Nucleus accumbens (tissue), 56 donors: ENCODE results near the gene TMEM266.

Experiments used
- DNase-seq, 56 donors: peaks; one replicate each; lab custom pipeline; 2025; lab: John Stamatoyannopoulos, UW

TMEM266 gene

DNA sequence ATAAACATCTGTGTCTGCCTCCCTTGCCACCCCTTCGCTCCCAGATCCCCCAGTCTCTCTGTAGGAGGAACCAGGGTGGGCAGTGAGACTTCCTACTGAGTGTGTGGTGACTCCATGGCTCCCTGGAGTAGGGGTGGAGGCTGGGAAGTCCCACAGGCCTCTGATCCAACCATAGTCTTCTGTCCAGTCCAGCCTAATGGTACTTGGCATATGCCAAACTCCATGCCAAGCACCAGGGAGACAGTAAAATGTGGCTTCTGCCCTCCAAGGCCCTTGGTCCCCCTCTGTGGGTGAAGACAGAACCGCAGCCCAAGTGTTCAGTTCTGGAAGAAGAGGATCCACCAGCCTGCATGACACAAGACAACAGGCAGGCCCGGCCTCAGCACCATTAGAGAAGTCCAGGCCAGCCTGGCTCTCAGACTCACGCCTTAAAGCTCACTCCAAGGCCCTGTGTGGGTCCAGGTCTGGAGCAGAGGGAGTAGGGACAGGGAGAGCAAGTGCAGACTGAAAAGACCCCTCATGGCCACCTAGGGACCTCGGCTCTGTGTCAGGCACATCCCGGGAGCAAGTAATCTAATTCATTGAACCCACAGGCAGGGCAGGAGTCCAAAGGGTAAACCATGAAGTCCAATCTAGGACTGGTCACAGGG lies 138.8 kb downstream of the TMEM266 start:
- DNase-seq: no peak

DNA sequence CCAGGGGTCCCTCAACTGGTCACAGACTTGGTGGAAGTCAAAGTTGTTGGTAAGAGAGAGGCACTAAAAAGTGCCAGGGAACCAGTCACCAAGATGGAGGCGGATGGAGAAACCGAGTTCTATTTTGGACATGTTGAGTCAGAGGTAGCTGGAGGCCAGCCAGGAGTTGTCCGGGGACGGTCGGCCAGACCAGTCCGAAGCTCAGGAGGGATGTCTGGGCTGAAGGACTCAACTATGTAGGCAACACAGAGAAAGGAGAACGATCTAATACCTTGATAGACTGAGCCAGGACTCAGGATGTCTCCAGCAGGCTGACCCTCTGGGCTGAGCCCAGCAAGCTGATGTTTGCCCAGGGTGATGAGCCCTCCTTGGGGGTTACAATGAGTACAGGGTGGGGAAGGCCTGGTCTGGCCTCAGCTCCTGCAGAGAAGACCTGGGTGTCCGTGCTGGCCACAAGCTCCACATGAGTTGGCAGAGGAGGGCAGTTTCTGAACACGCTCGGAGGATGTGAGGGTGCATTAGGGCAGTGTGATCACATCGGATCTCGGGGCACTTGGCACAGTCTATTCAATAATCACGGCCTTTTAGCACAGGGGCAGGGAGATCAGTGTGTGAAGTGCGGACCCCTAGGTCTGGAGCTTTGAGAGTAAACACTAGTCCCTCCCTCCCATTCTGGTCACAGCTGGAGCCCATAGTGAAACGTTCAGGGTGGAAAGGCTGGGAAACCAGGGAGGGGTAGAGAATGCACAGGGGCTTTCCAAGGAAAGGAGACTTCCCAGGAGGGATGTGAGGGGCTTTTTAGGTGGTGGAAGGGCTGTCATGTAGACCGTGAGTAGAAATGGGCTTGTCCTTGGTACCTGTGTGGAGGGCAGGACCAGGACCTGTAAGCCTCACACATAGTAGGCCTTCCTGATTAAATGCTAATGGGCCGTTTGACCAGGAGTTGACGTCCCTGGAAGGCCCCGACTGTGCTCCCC lies 139.6 kb downstream of the TMEM266 start:
- DNase-seq: peak in 1 of 56 donors; percentile 24

DNA sequence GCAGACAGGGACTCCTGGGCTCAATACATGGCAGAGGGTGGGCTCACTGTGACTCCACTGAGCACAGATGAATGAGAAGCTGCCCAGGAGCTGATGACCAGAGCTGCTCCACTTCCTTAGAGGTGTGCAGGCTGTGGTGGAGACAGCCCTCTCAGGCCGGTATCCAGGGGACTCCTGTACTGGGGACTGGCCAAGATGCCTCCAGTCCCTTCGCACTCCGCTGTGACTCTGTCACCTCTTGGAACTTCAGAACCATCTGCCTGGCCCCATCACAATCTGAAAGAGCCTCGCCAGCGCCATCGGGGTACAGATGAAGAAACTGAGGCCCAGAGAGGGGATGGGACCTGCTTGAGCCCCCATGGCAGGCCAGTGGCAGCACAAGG lies 140.3 kb downstream of the TMEM266 start:
- no peak for DNase-seq

DNA sequence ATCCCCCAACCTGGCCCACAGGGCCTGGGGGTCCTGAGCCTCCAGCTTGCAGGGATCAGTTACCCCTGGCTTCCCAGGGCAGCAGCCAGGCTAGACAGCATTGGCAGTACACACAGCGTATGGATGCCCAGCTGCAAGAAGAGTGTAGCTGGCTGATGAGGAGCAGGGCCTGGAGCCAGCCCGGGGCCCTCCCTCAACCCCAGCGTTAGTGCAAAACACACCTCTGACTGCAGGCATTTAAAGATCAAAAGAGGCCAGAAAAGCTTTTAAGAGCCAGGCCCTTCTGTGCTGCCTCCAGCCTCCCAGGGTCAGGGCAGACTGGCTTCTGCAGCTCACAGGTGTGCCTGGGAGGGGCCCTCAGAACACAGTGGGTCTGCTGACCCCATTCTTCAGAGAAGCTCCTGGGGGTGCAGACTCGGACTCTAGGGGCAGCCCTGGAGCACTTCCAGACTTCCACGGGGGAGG lies 140.9 kb downstream of the TMEM266 start:
- DNase-seq: no peak

DNA sequence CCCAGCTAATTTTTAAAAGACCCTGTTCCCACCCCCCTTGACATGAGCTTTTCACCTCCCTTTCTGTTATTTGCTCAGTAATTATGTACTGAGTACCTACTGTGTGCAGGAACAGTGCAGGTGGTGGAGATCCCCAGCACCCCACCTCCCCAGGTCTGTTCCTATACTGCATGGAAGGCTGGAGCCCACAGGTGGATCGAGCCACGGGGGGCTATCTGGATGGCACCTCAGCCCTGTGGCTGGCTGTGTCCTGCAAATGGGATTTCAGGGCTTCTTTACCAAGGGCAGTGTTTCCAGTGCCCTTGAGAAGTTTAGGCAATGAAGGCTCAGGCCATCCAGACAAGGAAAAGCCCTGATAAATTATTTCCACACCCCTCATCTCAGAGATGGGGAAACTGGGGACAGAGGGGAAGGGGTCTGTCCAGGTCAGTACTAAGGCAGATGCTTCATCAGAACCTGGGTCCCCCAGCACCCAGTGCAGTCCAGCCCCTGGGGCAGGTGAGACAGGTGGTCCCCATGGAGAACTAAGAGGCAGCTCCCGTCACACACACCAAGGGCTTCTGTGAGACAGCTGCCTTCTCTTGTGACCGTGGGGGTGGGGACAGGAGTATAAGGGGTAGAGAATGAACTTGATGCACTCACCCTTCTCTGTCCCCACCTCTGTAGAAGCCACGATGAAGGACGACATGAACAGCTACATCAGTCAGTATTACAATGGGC lies 141.9 kb downstream of the TMEM266 start:
- DNase-seq: no peak

DNA sequence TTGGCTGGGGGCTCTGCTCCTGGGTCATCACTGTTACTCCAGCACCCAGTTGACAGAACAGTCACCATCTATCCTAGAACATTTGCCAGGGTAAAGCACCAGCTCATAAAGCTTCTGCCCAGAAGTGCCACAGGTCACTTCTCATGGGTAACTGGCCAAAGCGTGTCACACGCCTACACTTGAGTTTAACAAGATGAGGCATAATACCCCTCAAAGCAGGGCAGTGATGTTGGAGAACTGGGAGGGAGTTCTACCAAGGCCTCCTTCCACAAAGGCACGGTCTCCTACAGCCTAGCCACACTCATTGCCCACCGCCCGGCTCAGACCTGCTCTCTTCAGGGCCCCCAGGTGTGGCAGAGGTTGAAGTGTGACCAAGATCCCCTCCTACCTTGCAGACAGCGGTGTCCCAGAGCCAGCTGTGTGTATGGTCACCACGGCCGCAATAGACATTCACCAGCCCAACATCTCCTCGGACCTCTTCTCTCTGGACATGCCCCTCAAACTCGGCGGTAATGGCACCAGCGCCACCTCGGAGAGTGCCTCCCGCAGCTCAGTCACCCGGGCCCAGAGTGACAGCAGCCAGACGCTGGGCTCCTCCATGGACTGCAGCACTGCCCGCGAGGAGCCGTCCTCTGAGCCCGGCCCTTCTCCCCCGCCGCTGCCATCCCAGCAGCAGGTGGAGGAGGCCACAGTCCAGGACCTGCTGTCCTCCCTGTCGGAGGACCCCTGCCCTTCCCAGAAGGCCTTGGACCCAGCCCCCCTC lies 143.7 kb downstream of the TMEM266 start:
- DNase-seq: no peak

DNA sequence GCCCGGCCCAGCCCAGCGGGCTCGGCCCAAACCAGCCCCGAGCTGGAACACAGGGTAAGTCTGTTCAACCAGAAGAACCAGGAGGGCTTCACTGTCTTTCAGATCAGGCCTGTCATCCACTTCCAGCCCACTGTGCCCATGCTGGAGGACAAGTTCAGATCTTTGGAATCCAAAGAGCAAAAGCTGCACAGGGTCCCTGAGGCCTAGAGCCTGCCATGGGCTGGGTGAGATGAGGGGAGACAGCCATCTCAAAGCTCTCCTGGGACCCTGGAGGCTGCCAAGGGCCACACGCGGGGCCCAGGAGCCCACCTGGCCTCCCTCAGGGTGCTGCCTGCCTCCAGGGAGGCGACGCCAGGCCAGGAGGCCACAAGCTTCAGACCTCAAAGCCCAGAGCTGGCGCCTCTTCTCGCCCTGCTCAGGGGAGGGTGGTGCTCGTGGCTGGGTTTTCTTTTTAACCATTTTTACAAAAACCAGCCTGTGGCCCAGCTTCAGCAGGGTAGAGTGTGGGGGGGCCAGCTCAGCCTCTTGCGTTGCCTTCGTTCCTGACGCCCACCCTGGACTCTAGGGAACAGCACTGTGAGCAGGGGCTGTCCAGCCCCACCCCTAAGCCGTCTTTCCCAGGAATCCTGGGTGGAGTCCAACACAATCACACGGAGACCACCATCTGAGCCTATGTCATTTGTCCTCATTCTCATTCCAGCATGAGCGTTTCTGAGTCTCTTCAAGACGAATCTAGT lies 144.5 kb downstream of the TMEM266 start:
- DNase-seq: no peak

DNA sequence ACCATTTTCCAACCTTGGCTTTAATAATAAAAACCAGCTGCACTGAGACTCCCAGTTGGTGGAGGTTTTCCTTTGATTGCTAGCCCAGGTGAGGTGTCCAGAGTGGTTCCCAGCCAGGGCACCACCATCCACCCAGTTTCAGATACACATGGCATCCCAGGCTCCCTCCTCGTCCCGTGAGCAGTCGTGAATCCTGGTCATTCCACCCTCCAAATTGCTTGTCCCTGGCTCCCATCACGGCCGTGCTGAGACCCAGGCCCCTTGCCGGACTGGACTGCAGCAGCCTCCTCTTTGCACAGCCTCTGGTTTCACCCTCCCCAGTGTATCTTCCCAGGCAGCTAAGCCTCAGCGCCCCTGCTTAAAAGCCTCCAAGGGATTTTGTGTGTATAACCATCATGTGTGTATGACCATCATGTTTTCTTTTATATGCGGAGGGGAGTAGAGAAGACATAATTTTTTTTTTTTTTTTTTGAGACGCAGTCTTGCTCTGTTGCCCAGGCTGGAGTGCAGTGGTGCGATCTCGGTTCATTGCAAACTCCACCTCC lies 145.2 kb downstream of the TMEM266 start:
- DNase-seq: no peak

DNA sequence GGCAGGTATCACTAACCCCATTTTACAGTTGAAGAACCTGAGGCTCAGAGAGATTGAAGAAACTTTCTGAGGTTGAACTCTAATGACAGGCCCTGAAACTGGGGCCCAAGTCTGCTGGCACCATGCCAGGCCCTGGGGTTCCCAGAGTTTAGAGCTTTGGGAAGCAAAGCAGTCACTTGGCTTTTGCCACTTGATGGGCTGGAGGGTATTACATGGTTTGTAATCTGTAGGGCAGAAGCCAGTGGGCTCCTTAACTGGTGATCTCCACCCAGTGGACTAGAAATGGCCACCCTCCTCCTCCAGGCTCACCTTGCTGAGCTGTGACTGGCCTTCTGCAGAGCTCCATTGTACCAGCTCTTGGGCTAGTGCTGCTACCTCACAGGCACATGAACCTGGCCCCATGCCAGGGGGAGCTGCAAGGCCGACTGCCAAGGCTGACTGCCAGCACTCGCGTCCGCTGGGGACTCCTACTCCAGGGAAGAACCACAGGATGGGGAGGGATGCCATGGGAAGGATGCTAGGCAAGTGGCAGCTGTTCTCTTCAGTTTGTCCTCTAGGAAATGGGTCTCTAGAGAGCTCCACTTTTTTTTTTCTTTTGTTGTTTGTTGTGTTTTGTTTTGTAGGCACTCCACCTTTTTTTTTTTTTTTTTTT lies 146.7 kb downstream of the TMEM266 start:
- DNase-seq: peak in 52 of 56 donors; percentile 17 to 90 (median 60)

DNA sequence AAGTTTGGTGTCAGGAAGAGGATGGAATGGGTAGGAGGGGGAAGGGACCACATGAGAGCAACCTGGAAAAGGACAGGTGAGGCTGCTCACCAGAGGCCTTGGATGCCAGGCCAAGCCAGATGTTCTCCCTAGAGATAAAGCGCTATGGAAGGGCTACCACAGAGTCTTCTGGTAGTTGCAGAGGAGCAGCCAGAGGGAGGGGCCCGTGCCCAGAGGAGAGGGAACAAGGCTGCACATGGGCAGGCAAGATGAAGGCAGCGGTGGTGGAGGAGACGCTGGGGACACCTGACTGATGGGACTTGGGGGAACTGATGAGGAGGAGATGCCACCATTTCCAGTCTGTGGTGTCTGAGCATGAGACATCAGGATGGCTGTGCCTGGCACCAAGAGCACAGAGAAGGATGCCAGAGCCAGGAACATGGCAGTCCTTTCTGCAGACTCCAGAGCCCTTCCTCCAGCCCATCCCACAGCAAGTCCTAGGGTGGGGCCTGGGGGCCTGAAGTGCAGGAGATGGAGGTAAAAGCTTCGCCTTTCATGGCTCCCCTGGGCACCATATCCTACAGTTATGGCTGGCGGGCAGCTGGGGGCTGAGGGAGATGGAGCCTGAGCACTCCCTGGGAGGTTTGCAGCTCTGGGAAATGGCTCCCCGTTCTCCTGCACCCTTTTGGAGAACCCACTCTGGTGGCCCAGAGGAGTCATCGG lies 148.4 kb downstream of the TMEM266 start:
- no peak for DNase-seq

DNA sequence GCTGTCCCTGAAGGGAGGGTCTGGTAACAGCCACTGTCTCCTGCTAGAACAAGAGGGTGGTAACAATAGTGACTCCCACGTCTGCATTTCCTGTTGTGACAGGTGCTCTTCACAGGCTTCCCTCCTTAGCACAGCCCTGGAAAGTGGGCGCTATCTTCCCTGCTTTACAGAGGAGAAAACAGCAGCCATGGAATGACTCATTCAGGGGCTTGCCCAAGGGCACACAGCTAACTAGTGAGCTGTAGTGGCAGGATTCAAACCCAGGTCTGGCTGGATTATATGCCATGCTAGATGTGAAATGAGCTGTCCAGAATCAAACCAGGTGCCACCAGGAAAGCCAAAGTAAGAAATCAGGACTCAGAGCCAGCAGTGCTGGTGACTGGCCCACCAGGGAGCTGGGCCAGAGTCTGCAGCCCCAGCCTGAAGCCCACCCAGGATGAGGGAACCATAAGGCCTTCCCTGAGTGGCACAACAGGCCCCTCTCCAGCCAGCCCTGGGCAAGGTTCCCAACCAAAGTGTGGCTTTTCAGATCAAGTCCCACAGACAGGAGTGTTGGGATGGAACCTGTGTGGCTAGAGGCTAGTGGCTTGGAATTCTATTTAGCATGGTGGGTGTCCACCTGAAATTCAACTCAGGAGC lies 149.1 kb downstream of the TMEM266 start:
- DNase-seq: peak in 3 of 56 donors; percentile 7 to 24 (median 13)

DNA sequence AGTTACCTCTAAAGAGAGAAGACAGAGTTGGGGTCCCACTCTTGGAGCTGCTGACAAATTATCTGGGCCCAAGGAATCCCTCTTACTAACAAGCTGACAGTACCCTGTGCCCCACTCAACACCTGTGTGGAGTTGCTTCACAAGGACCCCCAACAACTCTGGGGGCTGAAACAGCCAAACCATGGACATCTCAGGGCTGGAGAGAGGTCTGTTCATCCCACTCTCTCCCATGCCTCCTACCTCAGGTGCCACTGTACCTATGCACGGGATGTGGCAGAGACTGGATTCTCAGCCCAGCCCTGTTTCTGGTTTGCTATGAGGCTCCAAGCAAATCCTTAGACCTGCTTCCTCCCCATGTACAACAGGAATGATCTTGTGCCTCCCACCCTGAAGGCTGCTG lies 149.7 kb downstream of the TMEM266 start:
- no peak for DNase-seq

DNA sequence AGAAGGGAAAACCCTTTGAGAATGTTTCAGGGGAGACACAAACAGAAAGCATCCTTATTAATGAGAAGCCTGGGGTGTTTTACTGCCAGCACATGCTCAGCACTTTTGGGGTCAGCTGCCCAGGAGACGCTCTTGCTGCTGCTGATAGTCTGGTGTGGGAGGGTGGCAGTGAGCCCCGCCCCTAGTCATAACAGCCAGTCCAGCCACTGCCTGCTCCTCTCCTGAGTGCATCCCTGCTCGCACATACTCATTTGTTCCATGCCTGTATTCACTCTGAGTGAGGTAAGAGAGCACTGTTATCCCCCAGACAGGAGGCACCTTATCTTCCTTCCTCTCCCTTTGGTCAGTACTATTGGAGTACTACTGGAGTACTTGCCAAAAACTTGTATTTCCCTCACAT lies 150.2 kb downstream of the TMEM266 start:
- no peak for DNase-seq

DNA sequence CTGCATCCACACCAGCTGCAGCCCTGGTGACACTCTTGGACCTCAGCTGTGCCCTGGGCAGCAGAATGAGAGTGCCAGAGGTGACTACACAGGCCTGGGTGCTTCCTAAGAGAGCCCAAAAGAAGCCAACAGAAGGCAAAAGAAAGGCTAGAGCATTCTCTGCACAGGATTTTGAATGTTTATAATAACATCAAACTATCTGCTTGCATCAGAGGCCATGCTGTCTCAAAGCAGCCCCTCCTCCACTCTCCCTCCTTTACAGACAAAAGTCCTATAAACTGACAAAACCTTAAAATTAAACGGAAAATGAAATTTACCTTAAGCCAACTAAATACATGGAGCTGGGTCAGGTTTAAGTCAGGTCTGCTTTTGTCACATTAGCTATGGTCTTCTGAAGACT lies 155.8 kb downstream of the TMEM266 start:
- DNase-seq: no peak

DNA sequence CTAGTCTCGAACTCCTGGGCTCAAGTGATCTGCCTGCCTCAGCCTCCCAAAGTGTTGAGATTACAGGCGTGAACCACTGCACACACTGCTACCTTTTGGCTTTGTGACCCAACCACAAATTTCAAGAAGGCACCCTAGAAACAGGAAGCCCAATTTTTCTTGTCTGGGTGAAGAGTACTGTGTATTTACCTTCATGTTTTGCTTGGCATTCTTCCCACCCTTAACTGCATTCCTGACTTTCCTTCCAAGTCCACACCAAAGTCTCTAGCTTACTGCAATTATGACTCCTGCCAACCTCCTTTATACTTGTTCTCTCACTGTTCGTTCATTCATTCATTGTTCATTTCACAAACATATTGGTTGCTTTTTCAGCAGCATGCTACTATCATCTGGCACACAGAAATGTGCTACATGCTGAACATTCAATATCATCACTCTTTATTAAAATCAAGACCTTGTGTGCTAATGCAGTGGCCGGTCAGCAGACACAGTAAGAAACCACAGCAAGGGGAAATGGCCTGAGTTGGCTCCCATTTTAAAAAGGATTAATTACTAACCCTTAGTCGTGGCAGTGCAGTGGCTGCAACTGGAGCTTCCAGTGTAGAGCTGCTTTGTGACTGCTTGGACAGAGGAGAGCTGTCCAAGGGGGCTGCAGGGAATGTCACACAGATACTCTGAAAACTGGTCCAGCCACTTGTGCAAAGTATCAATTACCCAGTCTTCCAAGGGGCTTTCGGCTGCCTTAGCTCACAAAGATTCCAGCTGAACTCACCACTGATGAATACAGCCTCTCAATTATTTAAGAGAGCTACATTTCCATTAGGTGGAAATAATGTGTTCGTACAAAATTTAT lies 157.5 kb downstream of the TMEM266 start:
- DNase-seq: no peak

DNA sequence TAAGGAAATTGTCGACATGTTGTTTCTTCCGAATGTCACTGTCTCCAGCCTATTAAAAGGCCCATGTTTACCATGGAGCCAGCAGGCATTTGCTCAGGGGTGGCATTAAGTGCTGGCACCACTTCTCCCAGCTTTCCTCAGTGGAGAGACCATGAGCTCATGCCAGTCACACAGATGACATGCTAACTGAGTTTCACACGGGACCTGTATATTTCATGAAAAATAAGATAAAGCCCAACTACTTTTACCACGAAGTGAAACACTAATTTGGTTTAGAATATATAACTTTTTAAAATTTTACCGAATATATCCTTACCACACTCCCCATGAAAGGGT lies 158.1 kb downstream of the TMEM266 start:
- no peak for DNase-seq
